HG03135 (cell line): ENCODE data around the gene TMEM185A.
"Not testable (repeated sequence)": the region's sequence is repeated elsewhere in the genome, so short reads cannot be mapped to it uniquely, and the experiment has no call there.

Source experiments
- ATAC-seq: cut with Tn5 transposase; IDR thresholded peaks from one replicate; pipeline ENCODE4 v1.9.1; 2021; ENCODE audit warnings: mild to moderate bottlenecking, moderate library complexity; ENCODE audit not compliant: unreplicated experiment

Gene TMEM185A

DNA sequence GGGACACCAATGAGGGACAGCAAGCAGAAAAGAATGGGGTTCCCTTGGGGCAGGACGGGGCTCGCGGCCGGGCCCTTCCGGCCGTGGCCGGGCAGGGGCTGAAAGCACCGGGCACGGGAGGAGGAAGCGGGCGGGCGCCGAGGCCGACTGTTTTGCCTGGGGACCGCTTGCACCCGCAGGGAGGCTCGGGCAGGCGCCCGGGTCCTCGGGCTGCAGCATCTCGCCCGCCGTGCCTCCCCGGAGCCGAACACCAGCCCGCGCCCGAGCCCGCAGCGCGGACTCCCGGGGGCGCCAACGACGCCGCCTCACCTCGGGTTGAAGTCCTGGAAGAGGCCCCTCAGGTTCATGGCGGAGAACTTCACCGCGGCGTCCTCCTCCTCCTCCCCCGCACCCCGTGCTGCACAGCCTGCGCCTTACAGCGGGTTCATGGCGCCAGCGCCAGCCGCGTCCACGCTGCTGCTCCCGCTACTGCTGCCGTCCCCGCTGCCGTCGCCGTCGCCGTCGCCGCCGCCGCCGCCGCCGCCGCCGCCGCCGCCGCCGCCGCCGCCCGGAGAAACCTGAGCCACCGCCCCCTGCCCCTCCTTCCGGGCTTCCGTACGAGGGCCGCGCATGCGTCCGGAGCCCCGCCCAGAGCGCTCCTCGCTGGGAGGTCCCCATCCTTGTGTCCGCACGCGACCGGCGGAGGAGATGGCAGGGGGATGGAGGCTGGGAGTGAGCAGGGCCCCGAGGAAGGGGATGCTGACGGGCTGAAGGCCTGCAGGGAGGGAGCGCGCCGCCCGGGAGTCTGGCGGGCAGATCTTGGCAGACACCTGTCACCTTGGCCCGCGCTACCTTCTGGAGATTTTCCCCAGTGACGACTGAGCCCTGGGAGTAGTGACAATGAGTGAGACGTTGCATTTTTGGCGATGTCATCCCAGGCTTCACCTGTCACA is at the start of gene TMEM185A:
Gene TMEM185A (minus strand): TSS at position 559 of the 932 bp plus-strand sequence. CDS start 212 bp downstream, at position 347.
- ATAC-seq, result peak; percentile 83

- ATAC-seq, result no peak
These were observed 49.6 kb upstream of the TMEM185A start for GRCh38 chrX:149681182-149681581.

GRCh38 chrX:149679164-149679678 is 47.6 kb upstream of the TMEM185A start:
- not testable (repeated sequence) for ATAC-seq

DNA sequence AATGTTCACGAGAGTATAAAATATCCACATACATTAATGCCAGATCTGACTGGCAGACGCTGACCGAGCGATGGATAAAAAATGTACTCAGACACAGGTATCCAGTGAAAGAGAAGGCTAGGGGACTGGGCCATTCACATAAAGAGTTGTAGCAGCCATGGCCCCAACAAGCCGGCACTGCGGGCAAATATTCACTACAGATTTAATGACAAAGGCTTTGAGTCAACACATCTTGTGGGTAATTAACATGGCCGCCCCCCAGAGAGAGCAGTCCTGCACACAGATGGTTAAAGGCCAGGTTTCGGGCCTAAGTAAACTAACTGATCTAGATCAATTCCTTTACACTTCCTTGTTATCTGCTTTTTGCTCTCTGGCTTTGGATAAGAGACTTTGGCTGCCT is 44.0 kb upstream of the TMEM185A start:
- not testable (repeated sequence) for ATAC-seq

GRCh38 chrX:149675088-149675487 is 43.5 kb upstream of the TMEM185A start:
- ATAC-seq, result not testable (repeated sequence)

DNA sequence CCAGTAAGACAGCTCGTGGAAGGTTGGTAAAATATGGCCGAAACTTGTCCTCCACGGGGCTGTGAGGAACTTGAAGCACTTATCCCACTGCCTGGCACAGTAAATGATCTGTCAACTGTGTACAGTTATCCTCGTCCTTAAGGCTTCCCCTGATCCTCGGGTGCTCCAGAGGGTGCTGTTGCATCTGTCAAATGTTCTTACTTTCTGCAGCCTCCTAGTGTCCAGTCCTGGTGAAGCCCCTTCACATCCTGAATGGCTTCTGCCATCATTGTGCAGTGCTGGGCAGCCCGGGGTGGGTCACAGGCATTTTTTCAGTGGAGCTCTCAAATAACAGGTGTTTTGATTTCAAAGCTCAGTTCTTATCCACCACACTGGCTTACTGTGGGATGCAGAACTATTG is 29.0 kb upstream of the TMEM185A start:
- ATAC-seq, result not testable (repeated sequence)

GRCh38 chrX:149656260-149656884 is 24.8 kb upstream of the TMEM185A start:
- not testable (repeated sequence) for ATAC-seq

DNA sequence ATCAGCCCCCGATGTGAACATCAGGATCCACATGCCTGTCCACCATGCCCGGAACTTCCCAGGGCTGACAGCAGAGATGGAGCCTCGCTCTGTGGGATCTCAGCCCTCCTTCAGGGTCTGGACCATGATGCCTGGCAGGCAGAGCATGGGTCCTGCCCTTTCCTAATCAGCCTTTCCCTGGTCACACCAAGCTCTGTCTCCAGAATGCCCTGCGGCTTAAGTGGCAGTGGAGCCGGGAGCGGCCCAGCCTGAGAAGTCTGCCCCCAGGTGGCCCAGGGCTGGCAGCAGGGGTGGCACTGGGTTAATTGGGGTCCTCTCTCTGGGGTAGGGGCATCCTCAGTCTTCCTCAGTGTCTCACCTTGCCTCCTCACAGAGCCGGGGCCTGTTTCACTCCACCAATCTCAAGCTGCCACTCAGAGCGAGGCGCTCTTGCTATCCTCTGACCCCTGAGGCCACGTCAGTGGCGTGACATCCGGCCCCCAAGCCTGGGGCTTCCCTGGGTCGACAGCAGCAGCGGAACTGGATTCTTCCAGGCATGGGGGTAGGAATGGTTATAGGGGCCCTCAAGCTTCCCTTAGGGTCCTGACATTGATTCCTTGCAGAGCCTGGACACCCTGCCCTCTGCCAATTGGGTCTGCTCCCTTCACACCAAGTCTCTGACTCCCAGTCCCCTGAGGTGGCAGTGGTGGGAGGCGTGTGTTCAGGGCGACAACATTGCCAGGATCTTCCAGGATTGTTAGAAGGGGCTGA is 20.8 kb upstream of the TMEM185A start:
- no peak for ATAC-seq

- ATAC-seq, result no peak
These were observed 18.6 kb upstream of the TMEM185A start for GRCh38 chrX:149650162-149650561.

GRCh38 chrX:149648932-149649331 is 17.3 kb upstream of the TMEM185A start:
- no peak for ATAC-seq

DNA sequence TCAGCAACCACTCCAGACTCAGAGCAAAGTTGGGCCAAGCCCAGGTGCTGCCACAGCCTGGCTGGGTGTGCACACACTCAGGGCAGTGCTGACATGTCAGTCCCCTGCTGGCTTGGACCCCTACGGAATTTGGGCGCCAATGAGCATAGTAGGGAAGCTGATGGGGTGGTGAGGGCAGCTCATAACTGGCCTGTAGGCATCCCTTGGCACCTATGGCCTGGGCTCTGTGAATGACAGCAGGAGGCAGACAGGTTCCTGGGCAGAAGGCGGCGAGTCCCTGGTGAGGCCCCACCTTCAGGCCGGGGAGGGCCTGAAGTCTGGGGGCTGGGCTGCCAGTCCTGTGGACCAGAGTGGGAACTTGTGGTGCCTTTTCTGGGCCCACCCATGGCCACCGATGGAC is 15.9 kb upstream of the TMEM185A start:
- ATAC-seq, result no peak

- no peak for ATAC-seq
These were observed 11.9 kb upstream of the TMEM185A start for GRCh38 chrX:149643496-149643895.

DNA sequence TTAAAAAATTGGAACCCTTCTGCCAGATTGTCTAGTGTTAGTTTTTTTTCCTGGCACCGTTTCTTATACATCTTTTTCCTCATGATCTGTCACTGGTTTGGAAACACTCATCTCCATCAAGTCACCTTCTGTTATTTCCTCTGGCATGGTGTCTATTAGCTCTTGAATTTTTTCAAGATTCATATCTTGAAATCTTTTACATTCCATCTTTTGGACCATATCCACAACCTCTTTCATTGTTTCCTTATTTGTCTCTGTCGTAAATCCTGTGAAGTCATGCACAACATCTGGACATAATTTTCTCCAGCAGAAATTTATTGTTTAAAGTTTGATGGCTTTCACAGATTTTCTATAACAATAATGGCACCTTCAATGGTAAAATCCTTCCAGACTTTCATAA is 10.2 kb upstream of the TMEM185A start:
- no peak for ATAC-seq

DNA sequence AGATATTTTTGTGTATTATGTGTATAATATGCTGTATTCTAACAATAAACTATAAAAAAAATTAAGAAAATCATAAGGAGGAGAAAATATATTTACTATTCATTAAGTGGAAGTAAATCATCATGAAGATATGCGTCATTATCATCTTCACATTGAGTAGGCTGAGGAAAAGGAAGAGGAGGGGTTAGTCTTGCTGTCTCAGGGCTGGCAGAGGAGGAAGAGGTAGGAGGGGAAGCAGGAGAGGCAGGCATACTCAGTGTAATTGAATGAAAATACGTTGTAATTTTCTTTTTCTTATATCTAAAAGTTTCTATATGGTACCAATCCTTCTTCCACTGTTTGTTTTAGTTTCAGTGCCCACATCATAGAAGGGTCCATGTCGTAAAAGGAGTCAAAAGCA is 9.8 kb upstream of the TMEM185A start:
- no peak for ATAC-seq

DNA sequence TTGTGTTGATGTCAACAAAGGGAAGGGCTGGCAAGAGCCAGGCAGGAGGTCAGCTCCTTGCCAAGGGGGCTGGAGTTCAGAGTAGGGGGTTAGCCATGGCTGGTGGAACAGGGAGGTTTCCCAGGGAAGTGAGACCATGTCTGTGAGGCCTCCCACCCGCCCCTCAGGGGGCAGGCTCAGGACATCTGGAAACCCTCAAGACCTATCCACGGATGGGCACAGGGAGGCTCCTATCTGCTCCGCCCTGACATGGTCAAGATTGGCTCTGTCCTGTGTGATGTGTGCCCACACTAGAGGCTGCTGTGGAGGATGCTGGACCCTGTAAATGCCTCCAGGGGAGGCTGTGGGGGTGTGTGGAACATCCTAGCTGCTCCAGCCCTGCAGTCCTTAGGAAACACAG is 8.0 kb upstream of the TMEM185A start:
- ATAC-seq, result no peak

- no peak for ATAC-seq
These were observed 7.3 kb upstream of the TMEM185A start for GRCh38 chrX:149638860-149639259.

DNA sequence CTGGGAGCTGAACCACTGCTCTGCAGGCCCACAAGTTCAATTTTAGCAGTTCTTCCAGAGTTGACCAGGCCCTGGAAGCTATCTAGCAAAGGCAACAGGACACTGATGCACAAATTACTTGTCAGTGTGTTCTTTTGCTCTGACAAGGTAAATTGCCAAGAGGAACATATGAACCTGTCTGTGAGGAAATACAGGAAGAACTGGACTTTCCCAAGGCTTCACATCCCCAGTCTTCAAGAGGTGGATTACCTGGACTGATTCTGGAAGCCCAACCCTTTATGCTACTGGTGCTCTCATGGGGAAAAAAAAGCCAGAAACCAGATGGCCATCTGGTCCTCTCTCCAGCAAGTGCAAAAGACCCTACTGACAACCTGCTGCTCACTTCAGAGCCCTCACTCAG is 1.9 kb upstream of the TMEM185A start:
- ATAC-seq, result no peak

DNA sequence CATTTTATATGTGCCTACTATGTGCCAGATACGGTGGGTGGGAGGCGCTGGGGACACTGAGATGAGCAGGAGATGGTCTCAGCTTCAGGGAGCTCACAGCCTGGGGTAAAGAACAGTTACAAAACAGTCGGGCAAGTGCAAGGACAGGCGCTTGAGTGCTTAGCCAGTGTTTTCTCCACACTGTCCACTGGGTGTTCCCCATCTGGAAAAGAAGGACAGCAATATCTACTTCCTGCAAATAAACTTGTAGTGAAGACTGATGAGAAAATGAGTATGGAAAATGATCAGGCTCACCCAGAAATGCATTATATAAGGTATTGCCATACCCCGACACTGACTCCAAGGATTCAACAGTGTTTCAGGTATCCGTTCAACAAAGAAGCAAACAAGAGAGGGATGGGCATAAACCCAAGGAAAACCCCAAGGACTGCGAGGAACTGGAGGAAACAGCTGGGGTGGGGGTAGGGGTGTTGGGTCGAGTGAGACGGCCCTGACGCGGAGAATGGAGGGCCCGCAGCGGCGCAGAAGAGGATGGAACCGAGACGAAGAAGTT is 835 bp downstream of the TMEM185A start:
- no peak for ATAC-seq

- no peak for ATAC-seq
These were observed 1.7 kb downstream of the TMEM185A start for GRCh38 chrX:149629730-149630387.

DNA sequence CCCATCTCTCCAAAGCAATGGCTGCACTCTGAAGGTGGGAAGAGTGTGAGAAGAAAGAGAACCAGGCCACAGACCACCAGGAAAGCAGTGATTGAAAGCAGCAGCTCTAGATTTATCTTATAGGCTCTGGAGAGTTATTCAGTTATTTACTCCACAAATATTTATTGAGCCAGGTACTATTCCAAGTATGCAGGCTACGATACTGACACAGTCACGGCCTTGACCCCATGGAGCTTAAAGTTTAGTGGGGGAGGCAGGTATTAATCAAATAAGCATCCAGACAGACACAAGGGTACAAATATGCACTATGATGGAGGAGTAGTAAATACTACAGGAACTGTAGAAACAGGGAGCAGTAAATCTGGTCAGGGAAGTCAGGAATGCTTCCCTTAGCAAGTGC is 2.8 kb downstream of the TMEM185A start:
- ATAC-seq, result no peak
